Measurements from ENCODE around the gene ZNF280C.

GRCh38 chrX:130213376-130213775 lies 55.3 kb downstream of the ZNF280C start:
- TF ChIP-seq, protein P1, sequence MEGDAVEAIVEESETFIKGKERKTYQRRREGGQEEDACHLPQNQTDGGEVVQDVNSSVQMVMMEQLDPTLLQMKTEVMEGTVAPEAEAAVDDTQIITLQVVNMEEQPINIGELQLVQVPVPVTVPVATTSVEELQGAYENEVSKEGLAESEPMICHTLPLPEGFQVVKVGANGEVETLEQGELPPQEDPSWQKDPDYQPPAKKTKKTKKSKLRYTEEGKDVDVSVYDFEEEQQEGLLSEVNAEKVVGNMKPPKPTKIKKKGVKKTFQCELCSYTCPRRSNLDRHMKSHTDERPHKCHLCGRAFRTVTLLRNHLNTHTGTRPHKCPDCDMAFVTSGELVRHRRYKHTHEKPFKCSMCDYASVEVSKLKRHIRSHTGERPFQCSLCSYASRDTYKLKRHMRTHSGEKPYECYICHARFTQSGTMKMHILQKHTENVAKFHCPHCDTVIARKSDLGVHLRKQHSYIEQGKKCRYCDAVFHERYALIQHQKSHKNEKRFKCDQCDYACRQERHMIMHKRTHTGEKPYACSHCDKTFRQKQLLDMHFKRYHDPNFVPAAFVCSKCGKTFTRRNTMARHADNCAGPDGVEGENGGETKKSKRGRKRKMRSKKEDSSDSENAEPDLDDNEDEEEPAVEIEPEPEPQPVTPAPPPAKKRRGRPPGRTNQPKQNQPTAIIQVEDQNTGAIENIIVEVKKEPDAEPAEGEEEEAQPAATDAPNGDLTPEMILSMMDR (conservative IDR thresholded peaks at IDR 0.05) = no peak
- no peak for TF ChIP-seq EZH2 (IDR thresholded peaks at IDR 0.05; ENCODE audit: low read depth)

Data from PC-9 (cell line).